HG02870 (cell line): Measurements from ENCODE around the gene ITPRIP.
A peak's percentile ranks its signal among the peaks of the same experiment; 100 is the strongest.

ENCODE experiments used
- ATAC-seq: cut with Tn5 transposase; IDR thresholded peaks from one replicate; pipeline ENCODE4 v1.9.1; 2021; ENCODE audit warnings: mild to moderate bottlenecking, moderate library complexity; ENCODE audit not compliant: unreplicated experiment

ITPRIP gene

GRCh38 chr10:104288355-104288754, 49.9 kb downstream of the ITPRIP start:
- no peak for ATAC-seq

GRCh38 chr10:104286939-104287338, 51.3 kb downstream of the ITPRIP start:
- no peak for ATAC-seq

- no peak for ATAC-seq
These were observed 53.4 kb downstream of the ITPRIP start for GRCh38 chr10:104284846-104285245.

GRCh38 chr10:104281694-104282093, 56.6 kb downstream of the ITPRIP start:
- ATAC-seq = no peak

- ATAC-seq = no peak
These were observed 58.6 kb downstream of the ITPRIP start for GRCh38 chr10:104279550-104280259.

- ATAC-seq = no peak
These were observed 60.5 kb downstream of the ITPRIP start for GRCh38 chr10:104277785-104278184.

GRCh38 chr10:104276192-104276591, 62.1 kb downstream of the ITPRIP start:
- ATAC-seq = no peak

DNA sequence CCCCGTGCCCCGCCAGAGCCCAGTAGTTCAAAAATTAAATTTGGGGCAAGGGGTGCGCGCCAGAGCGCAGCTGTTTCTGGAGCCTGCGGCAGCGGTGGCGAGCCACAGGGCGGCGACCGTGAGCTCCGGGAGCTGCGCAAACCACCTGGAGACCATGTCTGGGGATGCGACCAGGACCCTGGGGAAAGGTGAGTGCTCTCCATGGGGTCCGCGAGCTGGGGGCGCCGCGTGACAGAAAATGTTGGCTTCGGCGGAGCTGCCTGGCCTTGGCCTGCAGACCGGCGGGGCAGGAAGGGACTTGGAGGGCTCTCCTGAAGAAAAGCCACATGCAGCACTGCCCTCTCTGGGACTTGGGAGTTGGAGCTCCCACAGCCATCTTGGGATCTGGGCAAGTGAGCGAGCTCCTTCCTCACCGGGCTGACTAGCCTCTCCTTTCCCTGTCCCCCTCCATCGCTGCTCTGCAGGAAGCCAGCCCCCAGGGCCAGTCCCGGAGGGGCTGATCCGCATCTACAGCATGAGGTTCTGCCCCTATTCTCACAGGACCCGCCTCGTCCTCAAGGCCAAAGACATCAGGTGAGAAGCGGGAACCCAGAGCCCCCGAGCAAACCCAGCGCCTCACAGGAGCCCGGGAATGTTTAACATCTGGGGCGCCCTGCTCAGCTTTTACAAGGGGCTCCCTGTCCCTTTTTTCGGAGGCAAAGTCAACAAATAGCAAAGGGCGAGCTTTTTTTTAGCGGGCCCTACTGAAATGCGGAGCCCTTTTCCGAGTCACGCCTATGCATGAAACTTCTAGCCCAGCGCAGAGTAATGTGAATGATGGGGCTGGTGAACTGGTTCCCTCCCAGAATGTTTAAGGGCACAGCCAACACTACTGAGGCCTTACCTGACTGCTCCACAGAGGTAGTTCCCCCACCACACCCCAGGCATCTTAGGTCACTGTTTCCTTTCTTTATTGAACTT, 63.2 kb downstream of the ITPRIP start:
- peak; percentile 78 for ATAC-seq

- no peak for ATAC-seq
These were observed 64.2 kb downstream of the ITPRIP start for GRCh38 chr10:104273899-104274575.

DNA sequence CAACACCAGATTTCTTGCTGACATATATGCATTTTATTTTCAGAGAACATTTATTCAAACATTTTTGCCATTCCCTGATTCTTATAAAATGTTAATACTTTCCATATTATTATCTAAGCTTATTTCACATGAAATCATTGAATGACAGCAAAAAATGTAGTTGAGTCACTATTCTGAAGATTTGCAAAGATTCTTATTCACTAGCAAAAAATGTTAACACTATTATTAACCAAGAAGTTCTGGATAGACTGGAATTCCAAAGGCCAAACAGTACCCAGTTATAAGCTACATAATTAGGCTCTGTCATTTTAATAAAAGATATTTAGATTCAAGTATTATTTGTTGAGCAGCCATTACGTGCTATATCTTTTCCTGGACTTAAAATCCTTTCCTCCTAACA, 65.0 kb downstream of the ITPRIP start:
- ATAC-seq = no peak

DNA sequence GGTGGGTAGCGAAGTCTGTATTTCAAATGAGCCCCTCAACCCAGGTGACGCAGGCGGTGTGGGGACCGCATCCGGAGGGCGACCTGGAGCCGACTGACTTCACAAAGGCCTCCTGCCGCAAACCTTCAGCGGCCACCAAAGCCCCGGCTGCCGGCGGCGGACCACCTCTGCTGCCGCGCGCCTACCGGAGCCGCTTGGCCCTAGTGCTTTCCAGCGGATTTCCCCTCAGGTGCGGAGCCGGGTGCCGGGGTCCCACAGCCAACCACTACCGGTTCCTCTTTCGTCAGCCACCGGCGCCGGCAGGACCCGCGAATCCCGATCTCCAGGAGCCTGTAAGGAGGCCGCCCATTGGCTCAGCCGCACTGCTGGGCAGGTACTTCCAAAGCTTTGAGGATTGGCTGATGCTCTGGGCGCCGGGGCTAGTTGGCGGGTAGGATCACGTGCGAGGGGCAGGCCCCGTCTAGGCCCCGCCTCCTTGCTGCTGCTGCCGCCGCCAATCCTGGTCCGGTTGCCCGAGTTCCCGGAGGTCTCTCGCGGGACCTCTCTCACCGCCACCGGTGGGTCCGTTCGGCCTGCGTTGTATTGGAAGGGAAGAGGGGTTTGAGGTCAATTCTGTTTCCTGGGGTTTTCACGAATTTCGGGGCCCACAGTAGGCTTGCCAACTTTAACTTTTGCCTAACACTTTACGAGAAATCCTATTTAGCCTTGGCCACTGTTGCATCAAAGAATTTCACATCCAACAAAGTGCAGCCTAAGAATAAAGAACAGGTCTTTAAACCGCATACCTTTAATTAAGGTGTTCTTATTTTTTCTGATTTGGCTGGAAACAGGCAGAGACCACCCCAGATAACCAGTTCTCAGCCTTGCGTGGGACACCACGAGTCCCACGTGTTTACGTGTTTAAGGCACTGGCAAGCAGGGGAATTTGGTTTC, 69.3 kb downstream of the ITPRIP start, which contains the start of gene GSTO2:
GSTO2 (plus strand) TSS at position 472 of the 933 bp plus-strand sequence. CDS start 5,732 bp downstream, outside the sequence.
- ATAC-seq = peak; percentile 96

GRCh38 chr10:104268405-104268712, 69.9 kb downstream of the ITPRIP start:
- ATAC-seq = no peak

DNA sequence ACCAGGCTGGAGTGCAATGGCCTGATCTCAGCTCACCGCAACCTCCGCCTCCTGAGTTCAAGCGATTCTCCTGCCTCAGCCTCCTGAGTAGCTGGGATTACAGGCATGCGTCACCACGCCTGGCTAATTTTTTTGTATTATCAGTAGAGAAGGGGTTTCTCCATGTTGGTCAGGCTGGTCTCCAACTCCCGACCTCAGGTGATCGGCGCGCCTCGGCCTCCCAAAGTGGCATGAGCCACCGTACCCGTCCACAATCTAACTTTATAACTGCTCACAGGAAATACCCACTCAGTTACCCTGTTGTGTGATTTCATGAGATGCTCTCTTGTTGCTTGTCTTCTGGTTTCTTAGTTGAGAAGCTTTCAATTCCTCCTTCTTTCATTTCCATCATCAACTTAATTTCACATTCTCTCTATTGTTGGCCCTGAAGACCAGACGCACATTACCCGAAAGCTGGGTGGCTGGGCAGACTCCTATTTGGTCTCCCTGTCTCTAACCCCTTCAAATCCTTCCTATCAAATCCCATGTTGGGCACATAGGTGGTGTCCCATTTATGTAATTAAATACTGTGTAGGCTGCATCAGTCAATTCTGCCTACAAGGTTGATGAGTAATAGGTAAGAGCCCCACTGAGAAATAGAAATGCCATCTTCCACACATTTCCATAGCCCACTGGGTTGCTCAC, 70.4 kb downstream of the ITPRIP start:
- no peak for ATAC-seq

- ATAC-seq = no peak
These were observed 73.5 kb downstream of the ITPRIP start for GRCh38 chr10:104264783-104265182.

DNA sequence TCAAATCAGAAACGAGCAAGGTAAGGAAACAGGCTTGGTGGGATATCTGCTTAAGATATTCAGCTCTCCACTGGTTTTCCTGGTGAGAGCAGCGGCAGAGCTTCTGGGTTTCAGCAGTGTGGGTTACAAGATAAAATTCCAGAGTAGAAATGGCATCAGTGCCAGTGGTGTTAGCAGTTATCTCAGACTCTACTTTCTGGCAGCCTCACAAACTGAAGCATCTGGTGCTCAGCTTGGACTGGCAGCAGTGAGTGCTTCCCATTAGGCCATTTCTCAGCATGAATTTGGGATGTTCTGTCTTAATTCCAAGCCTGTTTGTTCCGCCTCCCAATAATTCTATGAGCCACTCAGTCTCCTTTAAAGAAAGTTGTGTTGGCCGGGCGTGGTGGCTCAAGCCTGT, 76.2 kb downstream of the ITPRIP start:
- ATAC-seq = no peak

DNA sequence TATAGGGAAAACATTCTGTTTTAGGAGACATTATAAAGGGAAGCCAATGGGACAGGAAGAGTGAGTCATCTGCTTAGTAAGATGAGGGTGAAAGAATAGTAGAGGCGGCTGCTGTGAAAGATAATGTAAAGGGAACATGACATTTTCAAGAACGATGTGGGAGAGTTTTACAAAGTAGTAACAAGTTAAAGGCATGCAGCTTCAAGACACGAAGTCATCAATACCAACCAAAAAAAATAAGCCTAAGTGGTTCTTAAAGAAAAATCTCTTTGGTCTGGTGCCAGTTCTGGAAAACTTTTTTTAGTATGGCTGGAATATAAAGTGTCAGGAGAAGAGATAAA, 77.5 kb downstream of the ITPRIP start:
- no peak for ATAC-seq

DNA sequence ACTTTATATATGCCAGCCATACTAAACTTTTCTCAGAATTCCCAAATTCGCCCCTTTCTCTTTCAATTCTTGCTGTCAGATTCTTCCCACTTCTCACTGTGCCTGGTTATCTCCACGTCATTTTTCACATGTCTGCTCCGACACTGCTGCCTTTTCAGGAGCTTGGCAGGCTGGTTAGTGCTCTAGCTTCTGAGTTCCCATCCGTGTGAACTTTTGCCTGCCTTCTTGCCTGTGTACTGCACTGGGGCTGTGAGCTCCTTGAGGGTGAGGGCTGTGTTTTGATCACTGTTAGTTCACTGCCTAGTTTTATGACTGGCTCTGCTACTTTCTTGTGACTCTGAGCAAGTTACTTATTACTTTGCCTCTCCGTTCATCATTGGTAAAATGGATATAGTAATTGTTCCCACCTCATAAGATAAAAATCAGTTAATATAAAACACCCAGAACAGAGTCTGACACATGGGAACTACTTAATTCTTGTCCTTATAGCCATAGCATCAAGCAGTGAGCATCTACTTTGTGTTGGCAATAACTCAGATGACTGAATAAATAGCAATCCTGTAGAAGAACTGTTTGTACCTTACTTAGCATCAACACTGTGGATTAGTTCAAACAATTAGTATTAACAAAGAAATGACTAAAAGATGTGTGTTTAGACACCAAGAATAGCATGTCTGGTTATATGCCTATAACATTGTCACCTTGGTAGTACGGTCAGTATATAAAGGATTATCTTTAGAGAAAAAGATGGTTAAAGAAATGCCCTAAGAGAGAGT, 78.1 kb downstream of the ITPRIP start:
- ATAC-seq = no peak
